ENCODE measurements around the gene TTC7B.

TTC7B gene

DNA sequence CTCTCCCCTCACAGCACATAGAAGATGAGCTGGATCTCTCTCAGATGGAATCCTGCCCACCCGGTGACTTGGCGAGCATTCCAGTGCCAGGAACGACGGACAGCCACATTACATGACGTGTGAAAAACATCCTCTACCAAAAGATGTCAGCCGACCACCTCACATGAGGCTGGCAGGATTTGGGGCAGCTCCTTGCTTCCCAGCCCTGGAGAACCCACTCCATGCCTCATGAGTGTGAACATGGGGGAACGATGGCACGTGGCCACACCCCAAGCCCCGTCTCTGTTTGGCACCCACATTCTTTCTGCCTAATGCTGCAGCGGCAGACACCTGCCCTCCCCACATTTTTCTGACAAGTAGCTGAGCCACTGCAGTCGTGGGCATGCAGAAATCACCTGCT, 216.9 kb downstream of the TTC7B start:
- no peak for DNase-seq (ENCODE audit: low spot score in 2 of 2)
- H3K27ac Mint-ChIP-seq: no peak overlapping the region
- no peak for ATAC-seq (ENCODE audit: low read depth)
- no peak overlapping the region for H3K4me3 Mint-ChIP-seq
- H3K9me3 Mint-ChIP-seq: no peaks in the 10 kb centered on the region
- no peaks in the 10 kb centered on the region for H3K4me1 Mint-ChIP-seq
- peaks cover 10% of the 10 kb centered on the region for H3K27me3 Mint-ChIP-seq
- no peaks in the 10 kb centered on the region for H3K36me3 Mint-ChIP-seq

DNA sequence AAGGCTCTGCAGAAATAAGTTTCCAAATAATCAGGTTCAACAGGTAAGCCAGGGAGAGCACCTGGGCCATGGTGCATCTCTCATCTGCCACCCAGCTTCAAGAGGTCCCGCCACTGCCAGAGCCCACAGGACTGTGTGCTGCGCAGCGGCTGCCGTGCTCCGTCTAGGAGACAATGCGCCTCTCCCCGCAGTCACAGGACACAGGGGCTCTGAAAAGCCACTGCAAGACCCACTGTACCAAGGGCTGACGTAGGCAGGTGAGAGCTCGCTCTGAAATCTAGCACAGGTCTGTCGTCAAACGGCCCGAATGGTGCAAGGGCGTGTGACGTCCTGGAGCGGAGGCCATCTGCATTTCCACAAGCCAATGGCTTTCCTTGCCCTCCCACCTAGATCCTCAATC, 218.3 kb downstream of the TTC7B start:
- no peak for ATAC-seq (ENCODE audit: low read depth)
- peaks cover 6% of the 10 kb centered on the region for H3K27me3 Mint-ChIP-seq
- H3K36me3 Mint-ChIP-seq: no peaks in the 10 kb centered on the region
- DNase-seq (ENCODE audit: low spot score in 2 of 2): no peak
- no peak overlapping the region for H3K4me3 Mint-ChIP-seq
- no peak overlapping the region for H3K27ac Mint-ChIP-seq
- no peaks in the 10 kb centered on the region for H3K9me3 Mint-ChIP-seq
- no peaks in the 10 kb centered on the region for H3K4me1 Mint-ChIP-seq

DNA sequence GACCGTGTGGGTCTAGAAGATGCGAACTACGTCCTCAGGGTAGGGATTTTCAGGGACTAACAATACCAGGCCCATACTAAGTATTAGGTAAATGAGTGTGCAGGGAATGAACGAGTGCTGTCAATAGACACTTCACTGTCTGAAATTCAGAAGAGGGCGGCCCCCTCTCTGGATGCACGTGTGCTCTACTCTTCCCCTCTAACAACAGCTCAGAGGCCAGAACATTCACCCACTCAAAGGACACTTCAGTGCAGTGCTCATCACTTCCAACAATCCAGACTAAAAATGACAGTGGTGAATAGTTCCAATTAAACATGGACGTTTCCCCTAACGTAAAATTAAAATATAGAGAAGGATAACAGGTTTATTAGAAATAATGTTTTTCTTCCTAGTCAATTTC, 219.5 kb downstream of the TTC7B start:
- no peaks in the 10 kb centered on the region for H3K9me3 Mint-ChIP-seq
- no peak overlapping the region for H3K4me3 Mint-ChIP-seq
- ATAC-seq (ENCODE audit: low read depth) (no peak), DNase-seq (ENCODE audit: low spot score in 2 of 2) (no peak)
- peaks cover 4% of the 10 kb centered on the region for H3K27me3 Mint-ChIP-seq
- no peaks in the 10 kb centered on the region for H3K36me3 Mint-ChIP-seq
- no peak overlapping the region for H3K27ac Mint-ChIP-seq
- H3K4me1 Mint-ChIP-seq: no peaks in the 10 kb centered on the region

DNA sequence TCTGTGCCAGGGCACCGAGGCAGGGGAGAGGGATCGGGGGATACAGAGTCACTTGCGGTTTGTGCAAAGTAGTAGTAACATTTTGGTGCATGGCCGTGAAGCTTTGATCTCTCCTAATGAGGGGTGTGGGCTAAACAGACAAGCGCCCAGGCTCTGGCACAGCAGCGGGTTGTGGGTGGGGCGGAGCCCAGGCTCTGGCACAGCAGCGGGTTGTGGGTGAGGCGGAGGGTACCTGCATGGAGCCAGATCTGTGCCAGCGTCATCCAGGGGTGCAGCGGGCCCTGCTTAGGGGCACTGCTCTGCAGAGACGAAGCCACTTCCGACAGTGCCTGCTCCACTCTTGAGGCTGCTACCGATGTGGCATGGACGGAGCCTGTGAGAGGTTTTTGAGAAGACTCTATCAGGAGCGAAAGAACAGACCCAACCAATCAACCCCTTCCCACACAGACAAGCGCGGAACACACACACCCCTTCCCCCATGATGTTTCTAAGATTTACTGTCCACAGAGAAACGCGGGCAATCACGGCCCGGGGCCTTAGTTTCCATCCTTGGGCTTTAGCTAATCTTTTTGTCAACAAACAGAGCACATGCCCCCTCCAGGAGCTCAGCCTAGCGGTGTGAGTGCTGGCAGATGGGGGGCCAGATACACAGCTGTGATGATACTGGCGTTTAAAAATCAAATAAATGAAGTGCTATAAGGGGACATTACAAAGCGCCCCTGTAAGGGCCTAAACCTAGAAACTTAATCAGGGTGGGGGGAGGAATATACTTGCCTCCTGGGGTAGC, 222.8 kb downstream of the TTC7B start:
- no peak overlapping the region for H3K4me3 Mint-ChIP-seq
- DNase-seq (ENCODE audit: low spot score in 2 of 2): no peak
- H3K36me3 Mint-ChIP-seq: no peaks in the 10 kb centered on the region
- H3K27me3 Mint-ChIP-seq: peaks cover 2% of the 10 kb centered on the region
- H3K27ac Mint-ChIP-seq: no peak overlapping the region
- H3K4me1 Mint-ChIP-seq: no peaks in the 10 kb centered on the region
- no peak for ATAC-seq (ENCODE audit: low read depth)
- H3K9me3 Mint-ChIP-seq: no peaks in the 10 kb centered on the region

DNA sequence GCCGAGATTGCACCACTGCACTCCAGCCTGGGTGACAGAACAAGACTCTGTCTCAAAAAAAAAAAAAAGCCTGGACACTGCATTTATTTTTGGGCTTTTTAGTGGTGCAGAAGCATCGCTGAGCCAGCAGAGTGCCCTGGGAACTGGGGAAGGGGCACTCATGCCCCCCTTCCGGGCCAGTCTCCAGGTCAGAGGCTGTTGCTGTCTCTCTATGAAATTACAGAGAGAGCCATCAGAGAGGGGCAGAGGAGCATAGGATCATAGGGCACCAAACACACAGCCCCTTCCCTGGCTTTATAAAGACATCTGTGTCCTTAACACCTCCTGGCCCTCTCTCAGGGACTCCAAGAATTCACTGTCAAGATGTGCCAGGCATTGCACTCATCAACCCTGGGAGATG, 223.6 kb downstream of the TTC7B start:
- Mint-ChIP-seq H3K9me3 (no peaks in the 10 kb centered on the region), H3K27ac (no peak overlapping the region), H3K27me3 (peaks cover 2% of the 10 kb centered on the region)

DNA sequence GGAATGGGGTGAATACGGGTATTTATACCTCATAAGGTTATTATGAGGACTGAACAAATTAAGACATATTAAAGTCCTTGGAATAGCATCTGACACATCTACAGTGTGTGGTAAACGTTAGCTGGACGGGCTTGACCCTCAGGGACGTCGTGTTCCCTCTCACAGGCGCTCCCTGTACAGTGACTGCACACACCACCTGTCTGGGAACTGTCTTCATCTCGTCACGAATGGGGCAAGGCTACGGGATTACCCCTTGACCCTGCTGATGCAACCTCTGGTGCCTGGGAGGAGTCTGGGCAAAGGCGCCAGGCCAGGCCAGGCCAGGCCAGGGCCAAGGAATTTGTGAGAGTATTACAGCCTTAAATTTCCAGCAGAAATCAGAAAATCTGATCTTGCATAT, 228.3 kb downstream of the TTC7B start:
- DNase-seq (ENCODE audit: low spot score in 2 of 2) (no peak), ATAC-seq (ENCODE audit: low read depth) (no peak)
- no peaks in the 10 kb centered on the region for H3K9me3 Mint-ChIP-seq
- no peak overlapping the region for H3K27ac Mint-ChIP-seq
- H3K36me3 Mint-ChIP-seq: no peaks in the 10 kb centered on the region
- no peak overlapping the region for H3K4me3 Mint-ChIP-seq
- H3K27me3 Mint-ChIP-seq: peaks cover 3% of the 10 kb centered on the region
- H3K4me1 Mint-ChIP-seq: no peaks in the 10 kb centered on the region

More for the DNA sequence above, 223.6 kb downstream of the TTC7B start:
- Mint-ChIP-seq H3K4me3 (no peak overlapping the region), H3K4me1 (no peaks in the 10 kb centered on the region), H3K36me3 (no peaks in the 10 kb centered on the region)
- DNase-seq (ENCODE audit: low spot score in 2 of 2) (no peak), ATAC-seq (ENCODE audit: low read depth) (no peak)

DNA sequence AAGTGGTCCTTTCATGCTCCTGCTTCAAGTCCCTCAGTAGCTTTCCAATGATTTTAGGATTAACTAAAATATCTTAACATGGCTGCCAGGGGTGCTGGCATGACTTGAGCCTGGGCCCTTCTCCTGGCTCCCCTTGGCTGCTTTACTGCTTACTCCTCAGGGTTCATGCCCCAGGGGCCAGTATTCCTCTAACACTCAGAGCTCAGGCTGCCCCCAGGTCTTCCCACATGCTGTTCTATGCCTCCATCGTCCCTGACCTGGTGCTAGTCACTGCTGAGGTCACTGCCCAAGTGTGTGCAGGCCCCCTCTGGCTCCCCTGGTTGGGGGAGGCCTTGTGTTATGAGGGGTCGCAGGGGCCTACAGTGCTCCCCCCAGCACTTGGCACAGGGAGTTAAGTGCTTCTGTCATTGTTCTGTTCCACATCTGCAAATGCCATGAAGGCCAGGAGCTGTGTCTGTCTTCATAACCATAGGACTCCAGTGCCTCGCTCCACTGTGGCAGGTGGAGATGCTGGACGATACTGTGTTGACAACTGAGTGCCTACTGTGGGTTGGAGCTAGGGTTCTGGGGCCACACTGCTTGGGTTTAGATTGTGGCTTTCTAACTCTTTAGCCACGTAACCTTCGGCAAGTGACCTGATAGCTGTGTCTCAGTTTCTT, 228.8 kb downstream of the TTC7B start:
- Mint-ChIP-seq H3K4me3 (no peak overlapping the region), H3K27me3 (peaks cover 3% of the 10 kb centered on the region), H3K36me3 (no peaks in the 10 kb centered on the region), H3K4me1 (no peaks in the 10 kb centered on the region), H3K9me3 (no peaks in the 10 kb centered on the region), H3K27ac (no peak overlapping the region)
- ATAC-seq (ENCODE audit: low read depth) (no peak), DNase-seq (ENCODE audit: low spot score in 2 of 2) (no peak)

DNA sequence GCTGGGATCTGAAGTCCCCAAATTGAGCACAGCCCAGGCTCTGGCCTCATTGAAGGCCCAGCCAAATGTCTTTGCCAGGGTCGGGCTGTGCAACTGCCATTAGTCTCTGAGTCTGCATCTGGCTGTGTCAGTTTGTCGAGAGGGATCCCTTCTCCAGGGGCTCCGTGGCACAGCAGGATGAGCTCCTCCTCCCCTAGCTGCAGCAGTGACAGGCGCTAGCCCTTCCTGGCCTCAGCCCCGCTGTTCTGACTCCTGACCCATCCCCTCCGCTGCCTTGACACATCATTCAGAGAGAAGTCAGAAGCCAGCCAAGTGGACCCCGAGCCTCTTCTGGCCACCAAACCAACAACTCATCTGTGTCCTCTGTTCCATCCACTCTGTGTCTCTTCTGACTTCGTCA, 231.1 kb downstream of the TTC7B start:
- Mint-ChIP-seq H3K36me3 (no peaks in the 10 kb centered on the region), H3K4me1 (no peaks in the 10 kb centered on the region), H3K27me3 (peaks cover 3% of the 10 kb centered on the region), H3K9me3 (no peaks in the 10 kb centered on the region), H3K27ac (no peak overlapping the region), H3K4me3 (no peak overlapping the region)
- ATAC-seq (ENCODE audit: low read depth) (no peak), DNase-seq (ENCODE audit: low spot score in 2 of 2) (no peak)

DNA sequence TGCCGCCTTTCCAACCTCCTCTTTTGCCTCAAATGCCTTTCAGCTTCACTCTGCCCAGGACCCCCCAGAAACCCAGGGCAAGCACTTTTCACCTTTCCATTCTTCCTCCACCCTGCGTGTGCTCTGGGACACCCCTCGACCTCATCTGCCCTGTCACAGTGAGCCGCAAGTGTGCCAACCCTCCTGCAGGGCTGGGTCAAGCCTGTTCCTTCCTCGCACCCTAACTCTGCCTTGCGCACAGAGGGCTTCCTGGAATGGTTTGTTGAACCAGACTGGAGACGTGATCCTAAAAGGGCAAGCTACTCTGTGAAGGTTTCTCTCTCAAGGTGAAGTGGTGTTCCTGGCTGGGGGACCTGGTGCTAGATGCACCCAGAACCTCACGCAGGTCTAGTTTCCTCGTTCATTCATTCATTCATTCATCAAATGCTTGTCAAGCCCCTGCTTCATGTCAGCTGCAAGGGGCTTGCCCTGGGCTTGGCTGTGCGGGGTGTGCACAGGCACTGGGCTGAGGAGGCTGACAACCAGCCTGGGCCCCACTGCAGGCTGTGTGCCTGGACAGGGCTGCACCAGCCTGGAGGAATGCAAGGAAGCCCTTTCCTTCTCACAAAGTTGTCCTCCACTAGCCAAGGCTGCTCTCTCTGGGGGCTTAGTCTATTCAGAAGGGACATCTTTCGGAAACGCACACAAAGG, 232.2 kb downstream of the TTC7B start:
- DNase-seq (ENCODE audit: low spot score in 2 of 2) (no peak), ATAC-seq (ENCODE audit: low read depth) (no peak)
- H3K4me3 Mint-ChIP-seq: no peak overlapping the region
- H3K9me3 Mint-ChIP-seq: no peaks in the 10 kb centered on the region
- no peak overlapping the region for H3K27ac Mint-ChIP-seq
- no peaks in the 10 kb centered on the region for H3K4me1 Mint-ChIP-seq
- no peaks in the 10 kb centered on the region for H3K36me3 Mint-ChIP-seq
- H3K27me3 Mint-ChIP-seq: peaks cover 3% of the 10 kb centered on the region

DNA sequence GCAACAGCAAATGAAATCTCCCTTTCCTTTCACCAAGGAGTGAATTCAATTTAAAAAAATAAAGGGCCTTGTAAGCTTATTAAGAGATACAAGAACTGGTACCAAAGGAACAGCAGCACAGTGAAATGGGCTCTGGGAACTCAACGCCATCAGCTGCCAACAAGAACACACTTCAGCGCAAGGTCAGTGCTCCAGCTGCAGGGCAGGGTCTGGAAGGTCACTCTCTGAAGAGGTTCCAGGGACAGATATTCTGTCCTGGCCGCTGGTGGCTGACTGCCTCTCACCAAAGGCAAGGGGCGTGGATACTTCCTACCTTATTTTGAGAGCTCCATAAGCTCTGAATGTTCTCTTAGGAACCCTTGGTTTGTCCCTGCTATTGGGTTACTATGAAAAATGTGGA, 232.8 kb downstream of the TTC7B start:
- no peak overlapping the region for H3K27ac Mint-ChIP-seq
- no peak for ATAC-seq (ENCODE audit: low read depth)
- no peak for DNase-seq (ENCODE audit: low spot score in 2 of 2)
- H3K4me1 Mint-ChIP-seq: no peaks in the 10 kb centered on the region
- peaks cover 3% of the 10 kb centered on the region for H3K27me3 Mint-ChIP-seq
- H3K36me3 Mint-ChIP-seq: no peaks in the 10 kb centered on the region
- no peaks in the 10 kb centered on the region for H3K9me3 Mint-ChIP-seq
- H3K4me3 Mint-ChIP-seq: no peak overlapping the region

DNA sequence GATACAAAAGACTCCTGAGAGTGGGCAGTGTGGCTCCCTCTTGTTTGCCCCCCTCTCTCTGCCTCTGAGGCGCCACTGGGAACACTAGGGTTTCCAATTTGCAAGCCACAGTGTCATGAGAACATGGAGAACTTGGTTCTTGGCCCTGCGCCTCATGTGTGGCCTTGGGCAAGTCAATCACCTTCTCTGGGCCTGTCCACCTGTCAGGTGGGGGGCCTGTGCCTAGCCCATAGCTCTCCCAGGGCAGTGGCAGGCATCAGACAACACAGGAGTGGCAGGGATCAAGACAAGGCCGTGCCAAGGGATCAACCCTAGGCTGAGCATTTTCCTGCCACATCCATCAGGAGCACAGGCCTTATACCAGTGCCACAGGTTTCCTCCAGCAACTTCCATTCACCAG, 234.1 kb downstream of the TTC7B start:
- Mint-ChIP-seq H3K4me3 (no peak overlapping the region), H3K27ac (no peak overlapping the region), H3K36me3 (no peaks in the 10 kb centered on the region), H3K9me3 (no peaks in the 10 kb centered on the region), H3K27me3 (peaks cover 3% of the 10 kb centered on the region), H3K4me1 (no peaks in the 10 kb centered on the region)
- DNase-seq (ENCODE audit: low spot score in 2 of 2) (no peak), ATAC-seq (ENCODE audit: low read depth) (no peak)

DNA sequence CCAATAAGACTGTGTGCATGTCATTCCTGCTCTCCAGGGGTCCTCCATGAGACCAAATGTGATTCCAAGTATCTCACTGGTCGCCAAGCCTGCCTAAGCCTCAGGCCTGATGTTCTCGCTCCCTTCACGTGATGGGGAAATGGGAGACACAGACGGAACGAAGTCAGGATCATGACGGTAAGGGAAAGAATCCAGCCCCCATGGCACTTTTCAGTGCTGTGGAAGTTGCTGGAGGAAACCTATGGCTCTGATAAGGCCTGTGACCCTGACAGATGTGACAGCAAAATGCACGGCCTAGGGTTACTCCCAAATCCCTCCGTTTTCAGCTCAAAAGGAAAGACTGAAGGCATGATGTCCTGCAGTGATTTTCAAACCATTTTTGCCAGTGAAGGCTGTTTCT, 234.5 kb downstream of the TTC7B start:
- ATAC-seq (ENCODE audit: low read depth) (no peak), DNase-seq (ENCODE audit: low spot score in 2 of 2) (no peak)
- H3K36me3 Mint-ChIP-seq: no peaks in the 10 kb centered on the region
- H3K27me3 Mint-ChIP-seq: peaks cover under 1% of the 10 kb centered on the region
- H3K4me1 Mint-ChIP-seq: no peaks in the 10 kb centered on the region
- no peak overlapping the region for H3K4me3 Mint-ChIP-seq
- H3K27ac Mint-ChIP-seq: no peak overlapping the region
- H3K9me3 Mint-ChIP-seq: no peaks in the 10 kb centered on the region

DNA sequence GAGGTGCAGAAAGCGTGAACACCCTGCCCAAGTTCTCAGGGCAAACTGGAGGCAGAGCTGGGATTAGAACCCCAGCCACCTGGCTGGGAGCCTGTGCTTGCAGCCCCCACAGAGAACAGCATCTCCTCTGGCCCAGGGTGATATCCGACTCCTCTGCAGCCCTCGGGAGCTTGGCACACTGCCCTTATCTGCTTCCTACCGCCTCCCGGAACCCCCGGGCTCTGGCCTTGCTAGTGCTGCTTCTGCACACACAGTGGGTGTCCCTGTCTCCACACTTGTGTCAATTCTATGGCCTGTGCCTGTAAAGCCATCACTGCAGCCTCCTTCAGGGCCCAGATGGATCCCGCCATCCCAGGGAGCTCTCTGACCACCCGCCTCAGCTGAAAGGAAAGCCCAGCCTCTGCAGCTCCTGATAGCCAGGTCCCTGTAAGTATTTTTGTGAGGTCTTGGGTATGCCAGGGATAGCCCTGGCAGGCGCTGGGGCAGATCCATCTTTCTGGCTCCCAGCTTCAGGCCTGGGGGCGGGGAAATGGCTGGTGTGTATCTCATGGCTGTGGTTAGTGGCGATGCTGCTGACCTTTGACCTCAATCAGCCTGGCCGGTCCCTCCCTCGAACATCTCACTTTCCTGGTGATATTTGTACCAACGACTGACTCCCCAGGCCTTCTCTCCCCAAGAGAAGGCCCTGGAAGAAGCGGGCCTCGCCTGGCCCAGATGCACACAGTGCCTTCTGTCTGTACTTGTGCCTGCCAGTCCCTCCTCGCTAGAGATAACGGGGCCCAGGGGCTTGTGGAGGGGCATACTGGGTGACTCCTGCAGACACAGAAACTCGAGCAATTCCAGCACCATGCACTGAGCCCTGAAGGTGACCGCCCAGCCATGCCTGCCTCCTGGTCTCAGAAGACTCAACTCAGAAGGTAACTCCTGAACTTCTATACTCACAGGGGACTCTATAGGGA, 235.6 kb downstream of the TTC7B start:
- ATAC-seq (ENCODE audit: low read depth): no peak
- no peak overlapping the region for H3K4me3 Mint-ChIP-seq
- DNase-seq (ENCODE audit: low spot score in 2 of 2): no peak
- no peaks in the 10 kb centered on the region for H3K36me3 Mint-ChIP-seq
- H3K9me3 Mint-ChIP-seq: no peaks in the 10 kb centered on the region
- no peaks in the 10 kb centered on the region for H3K27me3 Mint-ChIP-seq
- no peak overlapping the region for H3K27ac Mint-ChIP-seq
- H3K4me1 Mint-ChIP-seq: no peaks in the 10 kb centered on the region

DNA sequence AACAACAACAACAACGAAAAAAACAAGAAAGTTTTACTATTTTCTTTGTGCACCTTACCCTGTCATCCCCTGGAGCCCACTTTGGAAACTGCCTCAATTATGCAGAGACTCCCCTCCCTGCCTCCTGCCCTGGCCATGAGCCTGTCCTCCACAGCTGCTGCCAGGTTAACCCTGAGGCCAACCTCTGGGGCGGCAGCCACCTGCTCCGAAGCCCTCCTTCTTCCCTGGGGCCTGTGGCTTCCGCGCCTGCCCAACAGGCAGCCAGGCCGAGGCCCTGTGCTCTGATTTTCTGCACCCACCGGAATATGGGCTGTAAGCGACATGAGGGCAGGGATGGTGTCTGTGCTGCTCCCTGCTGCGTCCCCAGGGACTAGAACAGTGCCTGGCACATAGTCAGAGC, 236.4 kb downstream of the TTC7B start:
- Mint-ChIP-seq H3K4me3 (no peak overlapping the region), H3K27ac (no peak overlapping the region), H3K4me1 (no peaks in the 10 kb centered on the region), H3K9me3 (no peaks in the 10 kb centered on the region), H3K27me3 (no peaks in the 10 kb centered on the region), H3K36me3 (no peaks in the 10 kb centered on the region)
- ATAC-seq (ENCODE audit: low read depth) (no peak), DNase-seq (ENCODE audit: low spot score in 2 of 2) (no peak)
